T-helper 9 cell (primary cell): ENCODE data around the gene PLPP4.

Experiments used
- DNase-seq: peaks from one replicate; pipeline ENCODE4 v3.0.0-alpha.2; 2020

Gene PLPP4

GRCh38 chr10:120457431-120458172 lies 575 bp downstream of the PLPP4 start:
- no peak for DNase-seq

- DNase-seq = no peak
These were observed 1.4 kb downstream of the PLPP4 start for GRCh38 chr10:120458432-120458831.

GRCh38 chr10:120459185-120459584 lies 2.2 kb downstream of the PLPP4 start:
- DNase-seq = no peak

GRCh38 chr10:120460186-120460585 lies 3.2 kb downstream of the PLPP4 start:
- no peak for DNase-seq

GRCh38 chr10:120460776-120461175 lies 3.7 kb downstream of the PLPP4 start:
- DNase-seq = no peak

GRCh38 chr10:120462018-120462682 lies 5.1 kb downstream of the PLPP4 start:
- no peak for DNase-seq

- DNase-seq = no peak
These were observed 8.1 kb downstream of the PLPP4 start for GRCh38 chr10:120465138-120465537.

GRCh38 chr10:120466006-120466405 lies 9.0 kb downstream of the PLPP4 start:
- DNase-seq = no peak

GRCh38 chr10:120473593-120473992 lies 16.6 kb downstream of the PLPP4 start:
- DNase-seq = no peak

- no peak for DNase-seq
These were observed 17.9 kb downstream of the PLPP4 start for GRCh38 chr10:120474956-120475355.

- no peak for DNase-seq
These were observed 19.1 kb downstream of the PLPP4 start for GRCh38 chr10:120475844-120476791.

GRCh38 chr10:120477021-120477742 lies 20.2 kb downstream of the PLPP4 start:
- no peak for DNase-seq

GRCh38 chr10:120477743-120478141 lies 20.7 kb downstream of the PLPP4 start:
- DNase-seq = no peak

- no peak for DNase-seq
These were observed 21.4 kb downstream of the PLPP4 start for GRCh38 chr10:120478386-120478785.

- DNase-seq = no peak
These were observed 22.5 kb downstream of the PLPP4 start for GRCh38 chr10:120479506-120479905.

GRCh38 chr10:120480065-120480600 lies 23.1 kb downstream of the PLPP4 start:
- DNase-seq = no peak

- no peak for DNase-seq
These were observed 23.8 kb downstream of the PLPP4 start for GRCh38 chr10:120480848-120481247.

GRCh38 chr10:120483006-120483405 lies 26.0 kb downstream of the PLPP4 start:
- DNase-seq = no peak

- DNase-seq = no peak
These were observed 26.7 kb downstream of the PLPP4 start for GRCh38 chr10:120483651-120484301.

- DNase-seq = no peak
These were observed 28.9 kb downstream of the PLPP4 start for GRCh38 chr10:120485946-120486345.

GRCh38 chr10:120486671-120487205 lies 29.7 kb downstream of the PLPP4 start:
- no peak for DNase-seq

- no peak for DNase-seq
These were observed 33.3 kb downstream of the PLPP4 start for GRCh38 chr10:120490288-120490687.
